GM19438 (cell line): Measurements from ENCODE around the gene FYCO1.

Experiments
- ATAC-seq: cut with Tn5 transposase; IDR thresholded peaks from one replicate; pipeline ENCODE4 v1.9.1; 2021; ENCODE audit warnings: low read depth; ENCODE audit not compliant: unreplicated experiment

The FYCO1 gene

DNA sequence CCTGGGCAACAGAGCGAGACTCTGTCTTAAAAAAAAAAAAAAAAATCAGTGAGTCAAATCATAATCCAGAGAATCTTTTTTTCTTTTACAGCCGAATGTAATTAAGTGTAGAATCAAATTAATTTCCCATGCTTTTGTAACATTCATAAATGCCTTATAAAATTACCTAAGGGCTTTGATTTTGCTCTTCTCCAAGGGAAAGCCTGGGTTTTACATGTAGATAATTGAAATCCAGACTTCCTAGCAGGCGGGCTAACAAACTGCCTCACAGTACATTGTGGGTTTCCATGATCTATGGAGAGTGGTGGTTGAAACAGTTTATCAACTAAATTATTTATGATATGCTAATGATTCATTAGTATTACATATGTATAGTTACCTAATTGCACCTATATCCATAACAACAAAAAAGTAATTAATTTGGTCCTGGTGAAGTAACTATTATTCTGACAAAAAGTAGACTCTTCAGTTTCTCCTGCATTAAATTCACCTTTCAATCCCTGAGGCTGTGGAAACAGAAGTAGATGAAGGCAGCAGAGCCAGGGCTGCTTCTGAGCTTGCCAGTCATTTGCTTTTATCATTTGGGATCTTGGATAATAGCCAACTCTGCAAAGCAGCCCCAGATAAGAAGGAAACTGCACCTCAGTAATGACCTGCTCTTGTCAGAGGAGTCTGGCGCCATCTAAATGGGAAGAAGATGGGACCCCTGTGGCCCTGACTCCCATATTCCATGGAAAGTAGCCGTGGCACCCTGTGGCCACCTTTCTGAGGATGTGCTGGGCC lies 99.7 kb downstream of the FYCO1 start:
- ATAC-seq = no peak

DNA sequence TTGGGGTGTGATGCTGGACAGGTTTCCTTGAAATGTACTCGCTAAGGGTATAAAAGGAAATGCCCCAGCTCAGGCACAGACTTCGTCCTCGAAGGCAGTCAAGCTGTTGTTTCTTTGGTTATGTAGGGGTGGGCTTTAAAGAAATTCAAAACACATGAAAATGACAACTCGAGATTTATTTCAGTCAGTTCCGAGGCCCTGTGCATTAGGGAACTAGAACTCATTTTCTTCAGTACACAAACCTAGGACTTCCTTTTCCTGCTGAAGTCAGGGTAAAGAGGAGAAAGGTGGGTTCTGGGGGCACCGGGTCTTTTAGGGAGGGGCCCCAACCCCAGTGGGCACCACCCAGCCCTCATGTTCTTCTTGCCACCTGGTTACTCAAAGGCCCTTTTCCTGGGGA lies 101.6 kb downstream of the FYCO1 start:
- ATAC-seq = no peak

DNA sequence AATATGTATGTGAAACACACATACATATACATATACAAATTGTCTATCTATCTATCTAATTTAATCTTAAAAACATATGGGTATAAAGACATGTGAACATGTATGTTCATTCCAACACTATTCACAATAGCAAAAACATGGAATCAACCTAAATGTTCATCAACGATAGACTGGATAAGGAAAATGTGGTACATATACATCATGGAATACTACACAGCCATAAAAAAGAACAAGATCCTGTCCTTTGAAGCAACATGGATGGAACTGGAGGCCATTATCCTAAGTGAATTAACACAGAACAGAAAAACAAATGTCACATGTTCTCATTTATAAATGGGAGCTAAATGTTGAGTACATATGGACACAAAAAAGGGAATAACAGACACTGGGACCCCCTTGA lies 103.5 kb downstream of the FYCO1 start:
- no peak for ATAC-seq

DNA sequence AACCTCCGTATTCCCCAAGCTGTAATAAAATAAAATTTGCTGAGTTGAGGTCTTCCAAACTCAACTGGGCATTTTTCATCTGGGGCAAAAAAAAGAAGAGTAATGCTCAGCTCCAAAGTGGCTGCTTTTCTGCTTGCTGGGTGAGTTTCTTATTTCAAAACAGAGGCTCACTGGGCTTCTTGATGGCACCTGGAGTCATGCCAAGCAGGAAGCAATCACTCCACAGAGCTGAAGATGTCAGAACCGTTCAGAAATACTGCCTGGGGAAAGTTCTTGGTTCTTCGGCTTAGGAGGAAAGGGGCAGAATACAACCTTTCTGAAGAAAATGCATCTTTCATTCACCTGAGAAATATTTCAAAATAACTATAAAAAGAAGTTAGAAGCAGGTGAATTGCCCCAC lies 105.2 kb downstream of the FYCO1 start:
- ATAC-seq = no peak

DNA sequence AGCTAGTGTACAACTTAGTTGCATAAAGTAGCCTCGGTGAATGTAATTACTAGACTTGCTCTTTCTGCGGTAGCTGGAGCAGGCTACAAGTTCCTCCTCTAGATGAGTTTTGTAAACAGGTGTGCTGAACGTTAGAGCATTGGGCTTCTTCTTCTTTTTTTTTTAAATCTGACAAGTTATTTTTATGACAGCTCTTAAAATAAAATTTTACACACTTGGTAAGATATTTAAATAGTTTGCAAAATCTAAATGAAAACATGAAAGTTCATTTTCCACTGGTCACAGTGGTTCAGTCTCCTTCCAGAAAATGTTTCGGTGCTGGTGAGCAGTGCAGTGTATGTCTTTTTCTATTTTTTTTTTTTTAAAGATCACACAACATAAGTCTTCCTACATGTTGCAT lies 106.3 kb downstream of the FYCO1 start:
- no peak for ATAC-seq

DNA sequence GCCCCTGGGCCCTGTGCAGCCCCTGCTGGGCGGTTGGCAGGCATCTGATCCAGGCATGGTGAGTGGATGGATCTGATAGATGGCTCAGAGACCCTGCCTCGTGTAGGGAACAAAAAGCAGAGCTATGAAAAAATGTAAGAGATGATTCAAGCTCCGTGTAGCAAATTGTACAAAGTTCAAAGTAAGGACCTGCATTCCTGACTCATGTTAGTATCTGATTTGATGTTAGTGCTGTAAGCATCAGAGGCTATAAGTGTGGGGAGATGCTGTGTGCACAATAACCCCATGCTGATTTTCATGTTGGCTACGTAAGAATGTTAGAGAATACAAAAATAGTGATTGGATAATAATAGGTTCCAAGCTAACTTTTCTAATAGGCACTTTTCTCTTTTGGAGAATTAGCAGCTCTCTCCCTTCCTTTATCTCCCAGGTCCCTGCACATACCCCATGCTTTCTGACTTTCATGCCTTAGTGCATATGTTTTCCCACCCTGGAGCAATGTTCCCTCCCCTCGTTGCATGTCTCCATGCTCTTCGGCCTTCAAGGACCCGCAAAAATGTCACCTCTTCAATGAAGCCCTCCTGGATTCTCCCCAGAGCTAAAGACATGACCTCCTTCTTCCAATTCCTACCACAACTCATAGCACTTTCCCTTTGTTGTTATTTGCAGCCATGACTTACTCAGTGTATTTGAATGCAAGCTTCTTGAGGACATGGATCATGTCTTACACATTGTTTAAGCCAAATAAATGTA lies 107.7 kb downstream of the FYCO1 start:
- ATAC-seq = no peak

GRCh38 chr3:45887285-45887684 lies 108.3 kb downstream of the FYCO1 start:
- ATAC-seq = no peak

DNA sequence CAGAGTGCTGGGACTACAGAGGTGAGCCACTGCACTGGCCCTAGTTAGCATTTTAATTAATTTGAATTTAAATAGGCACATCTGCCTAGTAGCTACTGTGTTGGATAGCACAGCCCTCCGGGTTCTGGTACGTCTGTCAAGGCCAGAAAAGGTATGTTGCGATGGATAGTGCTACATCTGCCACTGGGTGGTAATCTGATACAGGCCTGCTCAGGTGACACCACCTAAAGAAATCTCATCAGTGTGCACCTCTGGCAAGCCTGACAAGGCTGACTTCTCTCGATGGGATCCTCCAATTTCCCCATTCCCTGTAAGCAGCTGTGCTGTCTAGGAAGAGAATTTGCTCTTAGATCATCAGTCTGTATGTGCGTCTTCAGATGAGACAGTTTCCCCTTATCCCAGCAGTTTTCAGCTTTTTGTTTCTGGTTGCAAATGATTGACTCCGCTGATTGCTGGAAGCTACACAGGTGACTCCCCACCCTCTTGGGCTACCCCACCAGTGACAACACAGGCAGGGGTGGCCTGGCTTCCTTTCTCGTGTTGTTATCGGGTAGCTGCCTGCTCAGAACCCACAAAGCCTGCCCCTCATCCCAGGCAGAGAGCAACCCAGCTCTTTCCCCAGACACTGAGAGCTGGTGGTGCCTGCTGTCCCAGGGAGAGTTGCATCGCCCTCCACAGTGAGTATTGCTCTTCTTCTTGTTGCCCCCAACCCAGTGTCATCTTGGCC lies 109.5 kb downstream of the FYCO1 start, which contains the start of gene CCR9:
Gene CCR9 (plus strand): TSS at position 565 of the 727 bp plus-strand sequence. CDS start 8,391 bp downstream, outside the sequence.
- no peak for ATAC-seq

DNA sequence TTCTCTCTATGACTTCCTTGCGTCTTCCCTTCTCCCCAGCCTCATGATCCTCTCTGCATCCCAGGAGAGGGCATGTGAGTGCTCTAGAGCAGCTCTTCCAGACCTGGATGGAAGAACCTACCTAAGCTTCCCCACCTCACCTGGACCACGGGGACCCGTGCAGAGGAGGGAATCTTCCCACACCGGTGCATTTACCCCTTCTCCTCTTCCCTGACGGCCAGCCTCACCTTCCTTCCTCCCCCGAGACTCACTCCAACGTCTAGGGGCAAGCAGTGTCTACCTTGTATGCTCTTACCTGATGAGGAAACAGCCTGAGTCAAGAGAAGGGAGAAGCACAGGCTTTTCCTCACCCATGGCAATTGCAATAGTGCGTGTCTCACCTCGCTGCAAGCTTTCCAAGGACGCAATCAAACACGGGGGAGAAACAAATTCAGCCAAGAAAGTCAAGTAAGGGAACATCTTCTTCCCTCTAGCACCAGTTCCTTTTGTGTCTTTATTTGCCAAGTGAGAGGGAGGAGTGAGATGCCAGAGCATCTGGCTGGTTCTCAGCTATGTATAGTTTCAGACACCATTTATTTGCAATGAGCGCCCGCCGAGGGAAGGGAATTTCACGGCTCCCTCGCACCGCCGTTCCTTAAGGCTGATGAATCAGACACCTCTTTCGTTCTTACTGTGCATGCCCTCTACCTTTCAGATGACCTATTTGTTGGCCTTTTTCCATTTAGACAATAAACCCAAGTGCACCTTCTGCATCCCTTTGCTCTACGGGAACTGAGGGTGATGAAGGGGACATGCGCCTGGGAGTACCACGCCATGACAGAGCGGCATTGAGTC lies 111.0 kb downstream of the FYCO1 start:
- no peak for ATAC-seq

- ATAC-seq = no peak
Observed at GRCh38 chr3:45881078-45882022, 114.3 kb downstream of the FYCO1 start.

DNA sequence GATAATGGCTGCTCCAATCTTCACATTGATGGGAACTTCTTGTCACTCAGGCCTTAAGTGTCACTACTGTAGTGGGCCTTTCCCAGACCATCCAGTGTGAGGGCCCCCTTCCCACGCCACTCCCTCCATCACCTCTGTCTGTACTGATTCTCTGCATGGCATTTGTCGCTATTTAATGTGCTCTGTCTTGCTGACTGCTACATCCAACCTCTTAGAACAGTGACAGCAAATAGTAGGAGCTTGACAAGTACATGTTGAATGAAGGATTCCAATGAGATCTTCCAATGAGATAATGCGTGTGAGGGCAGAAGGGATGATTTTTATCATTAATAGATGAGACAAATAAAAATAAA lies 114.9 kb downstream of the FYCO1 start:
- ATAC-seq = no peak

- ATAC-seq = no peak
Observed at GRCh38 chr3:45878124-45878523, 117.5 kb downstream of the FYCO1 start.

GRCh38 chr3:45874677-45875346 lies 120.8 kb downstream of the FYCO1 start:
- no peak for ATAC-seq

- ATAC-seq = no peak
Observed at GRCh38 chr3:45873638-45874037, 122.0 kb downstream of the FYCO1 start.

DNA sequence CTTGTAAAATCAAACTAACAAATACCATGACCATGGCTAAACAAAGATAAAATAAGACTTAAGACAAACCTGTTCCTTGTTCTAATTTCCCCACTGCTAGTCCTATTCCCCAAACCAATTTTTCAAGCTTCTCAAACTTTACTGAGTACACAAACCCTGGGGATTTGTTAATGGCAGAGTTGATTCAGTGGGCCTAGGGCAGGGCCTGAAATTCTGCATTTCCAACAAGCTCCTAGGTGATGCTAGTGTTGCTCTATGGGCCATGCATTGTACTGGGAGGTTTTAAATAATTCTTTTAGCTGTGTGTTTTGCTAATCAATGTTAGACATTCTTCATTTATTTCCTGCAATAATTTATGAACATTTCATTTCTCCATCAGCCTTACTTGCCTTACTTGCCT lies 122.6 kb downstream of the FYCO1 start:
- no peak for ATAC-seq

- no peak for ATAC-seq
Observed at GRCh38 chr3:45872569-45872968, 123.1 kb downstream of the FYCO1 start.

DNA sequence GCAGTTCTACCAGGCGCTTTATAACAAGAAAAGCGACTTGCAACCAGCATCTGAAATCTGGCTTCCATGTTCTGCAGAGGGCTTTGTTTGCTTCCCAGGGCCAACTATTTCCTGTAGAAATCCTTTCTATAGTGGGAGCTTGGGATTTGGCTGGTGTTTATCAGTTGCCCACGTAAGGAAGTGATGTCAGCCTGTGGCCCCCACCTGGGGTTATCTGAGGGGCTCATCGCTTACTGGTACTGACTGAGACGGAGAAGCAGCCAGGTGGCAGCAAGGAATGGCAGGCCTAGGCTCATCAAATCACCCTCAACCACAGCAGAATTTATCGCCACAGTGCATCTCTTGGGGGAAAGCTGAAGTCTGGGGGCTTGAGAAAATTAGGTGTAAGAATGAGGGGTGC lies 123.8 kb downstream of the FYCO1 start:
- ATAC-seq = no peak

DNA sequence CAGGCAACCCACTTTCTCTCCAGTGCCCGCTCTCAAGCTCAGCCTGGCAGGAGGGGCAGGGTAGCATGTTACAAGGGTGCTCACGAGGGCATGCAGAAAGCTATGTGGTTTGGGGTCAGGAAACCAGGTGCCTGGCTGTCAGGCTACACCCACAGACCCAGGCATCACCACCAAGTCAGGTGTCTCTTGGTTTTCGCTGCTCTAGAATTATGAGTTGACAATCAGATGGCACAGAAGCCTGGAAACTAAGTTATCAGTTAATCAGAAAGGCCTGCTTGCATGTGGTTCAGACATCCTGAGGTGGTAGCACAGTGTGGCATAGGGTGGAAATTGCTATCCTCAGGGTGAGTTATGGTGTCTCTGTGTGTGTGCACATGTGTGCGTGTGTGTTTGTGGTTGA lies 125.5 kb downstream of the FYCO1 start:
- no peak for ATAC-seq

DNA sequence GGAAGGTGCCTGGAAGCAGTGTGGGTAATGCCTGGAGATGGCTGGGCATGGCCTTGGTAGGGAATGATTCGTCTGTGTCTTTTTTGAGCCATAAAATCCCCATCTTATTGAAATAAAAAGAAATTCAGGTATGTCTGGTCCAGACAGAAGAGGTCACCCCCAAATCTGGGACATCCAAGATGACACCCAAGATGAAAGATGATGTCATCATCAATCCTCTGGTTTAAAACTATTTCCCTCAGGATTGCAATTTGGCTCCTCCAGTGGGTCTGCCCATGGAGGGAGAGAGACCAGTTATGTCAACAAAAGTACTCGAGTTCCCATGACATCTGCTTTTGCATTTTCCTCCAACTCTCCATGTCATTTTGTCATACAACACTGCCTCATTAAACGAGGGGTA lies 126.0 kb downstream of the FYCO1 start:
- ATAC-seq = no peak
